T-helper 2 cell treated with Interferon-gamma antibody and Interleukin-4, amounts not matched to agents 5 μg/mL and 100 μg/mL, for 36 hours (primary cell): ENCODE measurements around the gene NUDT12.

Source experiments
- DNase-seq: peaks from one replicate; pipeline ENCODE4 v3.0.0; 2021; ENCODE audit warnings: low spot score
- H3K27ac Mint-ChIP-seq: one replicate; pipeline ENCODE4 v1.8.0; 2021; ENCODE audit warnings: mild to moderate bottlenecking, mixed read lengths
- H3K27me3 Mint-ChIP-seq: one replicate; pipeline ENCODE4 v1.8.0; 2021; ENCODE audit warnings: low read depth, mixed read lengths
- H3K36me3 Mint-ChIP-seq: one replicate; pipeline ENCODE4 v1.8.0; 2021; ENCODE audit warnings: low read depth, mixed read lengths
- H3K4me1 Mint-ChIP-seq: one replicate; pipeline ENCODE4 v1.8.0; 2021; ENCODE audit warnings: low read depth, mixed read lengths
- H3K4me3 Mint-ChIP-seq: one replicate; pipeline ENCODE4 v1.8.0; 2022; ENCODE audit warnings: mild to moderate bottlenecking, moderate library complexity, mixed read lengths
- H3K9me3 Mint-ChIP-seq: one replicate; pipeline ENCODE4 v1.8.0; 2021; ENCODE audit warnings: mixed read lengths

Gene NUDT12

DNA sequence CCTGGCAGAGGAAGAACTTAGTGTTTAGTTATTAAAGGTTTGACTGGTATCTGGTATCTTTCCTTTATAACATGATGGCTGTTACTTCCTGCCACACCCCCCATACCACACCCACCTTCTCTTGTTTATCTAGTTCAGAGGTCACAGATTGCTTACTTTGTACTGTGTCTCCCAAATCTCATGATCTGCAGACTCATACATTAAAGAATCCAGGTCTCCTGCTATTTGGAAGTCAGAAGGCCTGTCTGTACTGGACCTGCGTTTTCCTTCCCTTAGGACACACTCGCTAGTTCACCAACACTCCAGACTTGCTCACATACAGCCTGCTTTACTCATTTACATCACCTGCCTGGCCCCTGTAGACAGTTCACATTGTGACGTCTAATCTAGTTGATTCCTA lies 39.3 kb downstream of the NUDT12 start:
- Mint-ChIP-seq H3K36me3 (no peaks in the 10 kb centered on the region), H3K4me3 (no peak overlapping the region), H3K27ac (no peak overlapping the region), H3K27me3 (peaks cover 10% of the 10 kb centered on the region), H3K9me3 (no peaks in the 10 kb centered on the region), H3K4me1 (peaks cover 4% of the 10 kb centered on the region)
- no peak for DNase-seq

DNA sequence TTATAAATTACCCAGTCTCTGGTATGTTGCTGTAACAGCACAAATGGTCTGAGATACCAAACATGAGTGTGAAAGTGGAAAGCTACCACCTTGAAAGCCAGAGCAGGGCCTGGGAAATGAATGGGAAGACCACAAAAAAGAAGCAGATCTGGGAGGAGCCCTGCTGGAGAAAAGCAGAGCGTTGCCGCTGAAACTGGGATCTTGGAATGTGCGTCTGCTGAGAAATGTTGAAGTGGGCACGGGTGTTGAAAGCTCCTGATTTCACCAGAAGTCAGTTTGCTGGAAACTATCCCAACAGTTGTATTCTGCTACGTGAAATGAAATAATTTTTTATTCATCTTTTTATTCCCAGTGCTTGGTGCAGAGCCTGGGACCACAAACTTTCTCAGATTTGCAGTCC lies 40.0 kb downstream of the NUDT12 start:
- Mint-ChIP-seq H3K9me3 (no peaks in the 10 kb centered on the region), H3K4me3 (no peak overlapping the region), H3K27ac (no peak overlapping the region), H3K27me3 (peaks cover 10% of the 10 kb centered on the region), H3K4me1 (peaks cover 4% of the 10 kb centered on the region), H3K36me3 (no peaks in the 10 kb centered on the region)
- no peak for DNase-seq

DNA sequence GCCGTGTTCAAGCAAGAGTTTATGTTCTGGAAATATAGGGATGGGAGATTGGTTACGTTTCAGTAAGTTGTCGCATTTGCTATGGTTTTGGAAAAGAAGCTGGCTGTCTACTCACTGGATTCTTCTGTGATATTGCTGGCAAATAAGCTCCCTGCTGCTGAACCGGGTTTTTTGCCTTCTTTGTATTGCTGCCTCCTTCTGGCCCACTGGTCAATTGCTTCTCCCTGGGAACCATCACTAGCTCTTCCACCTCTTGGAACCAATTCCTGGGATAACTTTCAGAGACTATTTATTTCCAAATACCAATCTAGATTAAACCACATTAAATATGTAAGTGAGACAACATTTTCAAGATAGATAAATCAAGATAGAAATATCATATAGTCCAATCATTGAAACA lies 43.0 kb downstream of the NUDT12 start:
- Mint-ChIP-seq H3K9me3 (no peaks in the 10 kb centered on the region), H3K27ac (no peak overlapping the region), H3K27me3 (peaks cover 7% of the 10 kb centered on the region), H3K4me3 (no peak overlapping the region), H3K4me1 (peaks cover 4% of the 10 kb centered on the region), H3K36me3 (no peaks in the 10 kb centered on the region)
- no peak for DNase-seq

DNA sequence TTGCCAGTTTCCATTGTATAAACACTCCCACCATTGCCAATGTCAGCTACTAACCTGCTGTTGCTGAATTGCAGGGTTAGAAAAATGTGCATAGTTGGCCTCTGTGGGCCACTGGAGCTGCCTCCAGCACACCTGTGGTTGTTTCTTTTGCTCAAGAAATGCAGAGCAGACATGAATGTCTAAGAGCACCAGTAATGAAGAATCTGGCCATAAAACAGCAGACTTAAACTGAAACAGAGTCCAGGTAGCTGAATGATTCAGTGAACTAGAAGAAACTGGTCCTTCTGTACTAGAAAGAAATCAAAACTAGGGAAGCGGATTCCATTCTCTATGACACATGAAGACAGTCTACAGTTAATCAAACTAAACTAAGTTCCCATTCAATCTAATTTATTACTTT lies 48.2 kb downstream of the NUDT12 start:
- H3K36me3 Mint-ChIP-seq = no peaks in the 10 kb centered on the region
- H3K9me3 Mint-ChIP-seq = no peaks in the 10 kb centered on the region
- peaks cover 8% of the 10 kb centered on the region for H3K27me3 Mint-ChIP-seq
- no peak overlapping the region for H3K27ac Mint-ChIP-seq
- no peaks in the 10 kb centered on the region for H3K4me1 Mint-ChIP-seq
- no peak for DNase-seq
- H3K4me3 Mint-ChIP-seq = no peak overlapping the region

DNA sequence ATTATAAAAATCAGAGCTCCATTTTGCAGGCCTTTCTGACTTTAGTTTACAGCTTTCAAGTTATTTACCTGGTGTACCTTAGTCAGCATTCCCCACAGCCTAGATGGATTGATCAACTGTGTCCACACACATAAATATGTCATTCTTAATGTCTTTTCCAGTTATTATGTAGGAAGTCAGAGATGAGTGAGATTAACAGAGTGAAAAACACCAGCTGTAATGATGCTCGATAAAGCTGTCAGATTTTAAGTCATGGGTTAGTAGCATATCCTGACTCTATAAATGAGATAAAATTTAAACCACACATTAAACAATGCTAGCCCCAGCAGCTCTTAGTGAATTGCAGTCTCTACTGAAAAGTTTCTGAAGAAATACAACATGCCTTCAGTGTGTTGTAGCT lies 48.9 kb downstream of the NUDT12 start:
- H3K4me1 Mint-ChIP-seq = no peaks in the 10 kb centered on the region
- H3K9me3 Mint-ChIP-seq = no peaks in the 10 kb centered on the region
- peaks cover 8% of the 10 kb centered on the region for H3K27me3 Mint-ChIP-seq
- H3K27ac Mint-ChIP-seq = no peak overlapping the region
- no peaks in the 10 kb centered on the region for H3K36me3 Mint-ChIP-seq
- DNase-seq = no peak
- no peak overlapping the region for H3K4me3 Mint-ChIP-seq

DNA sequence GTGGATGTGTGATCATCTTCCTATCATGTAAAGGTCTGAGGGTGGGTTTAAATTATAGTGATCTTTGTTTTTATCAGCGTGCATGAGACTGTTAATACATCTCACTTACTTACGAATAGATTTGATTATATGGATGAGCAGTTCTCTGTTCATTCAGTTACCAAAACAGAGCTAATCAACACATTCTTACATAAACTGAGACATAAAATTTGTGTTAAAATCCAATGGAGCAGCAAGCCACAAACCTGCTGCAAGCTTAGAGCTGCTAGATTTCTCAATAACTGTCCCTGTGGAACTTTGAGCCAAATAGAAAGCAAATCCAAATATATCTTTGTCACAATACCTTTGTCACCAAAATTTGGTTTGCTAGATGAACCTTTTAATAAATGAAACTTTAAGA lies 50.1 kb downstream of the NUDT12 start:
- Mint-ChIP-seq H3K4me3 (no peak overlapping the region), H3K36me3 (no peaks in the 10 kb centered on the region), H3K4me1 (no peaks in the 10 kb centered on the region), H3K27me3 (peaks cover 8% of the 10 kb centered on the region), H3K9me3 (no peaks in the 10 kb centered on the region), H3K27ac (no peak overlapping the region)
- DNase-seq = no peak

DNA sequence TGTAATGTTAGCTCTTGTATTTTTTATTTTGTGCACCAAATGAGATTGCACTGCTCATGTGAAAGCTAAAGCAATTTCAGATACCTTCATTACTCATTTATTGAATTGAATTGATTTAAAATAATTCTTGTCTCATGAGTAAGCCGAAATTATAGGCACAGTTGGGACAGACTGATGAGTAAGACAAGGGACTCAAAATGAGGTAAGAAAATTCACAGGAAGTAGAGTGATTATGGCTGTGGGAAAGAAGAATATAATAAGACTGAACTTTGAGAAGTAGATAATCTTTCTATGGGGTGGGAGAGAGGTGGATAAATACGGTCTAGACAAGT lies 51.1 kb downstream of the NUDT12 start:
- Mint-ChIP-seq H3K27me3 (peaks cover 8% of the 10 kb centered on the region), H3K4me1 (no peaks in the 10 kb centered on the region), H3K9me3 (no peaks in the 10 kb centered on the region), H3K27ac (no peak overlapping the region), H3K4me3 (no peak overlapping the region), H3K36me3 (no peaks in the 10 kb centered on the region)
- DNase-seq = no peak

DNA sequence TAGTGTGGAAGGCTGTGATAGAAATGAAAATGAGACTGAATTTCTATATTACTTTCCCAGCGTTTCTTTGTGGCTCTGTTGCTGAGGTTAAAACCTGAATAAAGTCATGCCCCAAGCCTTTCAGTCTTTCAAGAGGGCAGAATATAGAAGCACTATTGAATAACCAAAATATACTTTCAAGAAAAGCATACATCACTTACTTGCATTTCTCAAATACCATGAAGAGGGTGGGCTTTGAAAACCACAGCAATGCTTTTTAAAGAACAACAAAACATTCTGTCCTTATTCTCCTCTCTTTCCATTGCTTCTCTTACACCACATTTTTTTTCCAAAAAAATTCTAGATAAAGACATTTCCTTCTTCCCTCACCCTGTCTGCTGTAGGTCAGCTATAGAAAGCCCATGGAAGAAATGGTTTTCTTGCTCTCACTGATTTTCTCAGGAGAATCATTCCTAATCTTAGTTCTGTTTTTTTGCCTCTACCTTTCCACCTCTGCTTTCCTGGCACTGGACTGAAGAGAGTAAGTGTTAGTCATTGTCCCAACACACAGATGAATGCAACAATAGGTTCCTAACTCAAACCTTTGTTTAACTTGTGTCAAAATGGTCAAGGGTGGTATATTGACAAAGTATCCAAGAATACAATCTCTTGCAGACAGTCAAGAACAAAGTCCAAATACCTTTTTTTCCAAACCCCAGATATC lies 51.6 kb downstream of the NUDT12 start:
- peaks cover 8% of the 10 kb centered on the region for H3K27me3 Mint-ChIP-seq
- no peaks in the 10 kb centered on the region for H3K9me3 Mint-ChIP-seq
- no peaks in the 10 kb centered on the region for H3K4me1 Mint-ChIP-seq
- no peak overlapping the region for H3K27ac Mint-ChIP-seq
- DNase-seq = no peak
- no peak overlapping the region for H3K4me3 Mint-ChIP-seq
- no peaks in the 10 kb centered on the region for H3K36me3 Mint-ChIP-seq

DNA sequence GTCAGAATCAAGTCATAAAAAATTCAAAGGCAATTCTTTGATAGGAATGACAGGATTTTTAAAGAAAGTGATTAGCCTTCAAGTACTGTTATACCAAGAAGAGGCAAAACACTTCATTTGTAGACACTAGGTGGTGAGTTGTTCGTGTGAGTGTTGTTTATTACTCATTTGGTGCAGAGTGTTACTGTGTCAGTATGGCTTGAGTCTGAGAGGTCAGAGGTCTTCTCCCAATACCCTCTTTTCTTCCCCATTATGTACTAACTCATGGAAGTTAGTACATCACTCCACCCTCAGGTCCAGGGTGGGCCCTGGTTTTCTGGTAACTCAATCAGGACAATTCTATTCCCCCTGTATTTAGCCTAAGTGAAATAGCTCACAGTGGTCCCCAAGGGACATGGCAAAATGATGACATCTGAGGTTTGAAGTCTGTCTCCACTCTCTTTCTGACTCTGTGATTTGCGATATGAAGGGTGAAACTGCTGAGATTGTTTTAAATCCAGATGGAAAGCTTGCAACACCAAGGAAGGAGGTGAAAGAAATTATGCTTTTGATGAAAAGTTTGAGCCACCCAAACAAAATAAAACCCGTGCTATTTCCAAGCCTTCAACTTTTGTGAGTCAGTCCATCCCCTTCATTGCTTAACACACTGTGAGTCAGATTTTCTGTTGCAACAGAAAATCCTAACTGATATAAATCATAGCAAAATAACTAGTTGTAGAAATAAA lies 56.8 kb downstream of the NUDT12 start:
- Mint-ChIP-seq H3K27ac (no peak overlapping the region), H3K4me3 (no peak overlapping the region), H3K27me3 (peaks cover 1% of the 10 kb centered on the region), H3K36me3 (no peaks in the 10 kb centered on the region), H3K9me3 (peaks cover 3% of the 10 kb centered on the region), H3K4me1 (no peaks in the 10 kb centered on the region)
- DNase-seq = no peak

DNA sequence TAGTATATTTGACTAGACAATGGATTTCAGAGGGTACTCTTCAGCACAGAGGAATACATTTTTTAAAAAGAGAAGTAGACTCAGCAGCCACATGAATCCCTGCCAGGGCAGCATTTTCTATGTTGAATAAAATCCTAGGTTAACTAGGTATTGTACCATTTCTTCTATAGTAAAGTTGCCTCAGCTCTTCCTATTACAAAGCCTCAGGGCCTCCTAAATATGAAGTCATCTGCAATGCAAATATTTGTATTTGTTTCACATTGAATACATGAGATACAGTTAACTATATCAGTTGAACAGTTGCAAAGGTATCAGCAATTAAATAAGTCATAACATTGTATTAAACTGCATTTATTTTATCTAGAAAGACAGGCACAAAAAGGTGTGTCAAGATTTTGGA lies 59.5 kb downstream of the NUDT12 start:
- H3K4me3 Mint-ChIP-seq = no peak overlapping the region
- no peaks in the 10 kb centered on the region for H3K36me3 Mint-ChIP-seq
- H3K4me1 Mint-ChIP-seq = no peaks in the 10 kb centered on the region
- peaks cover 3% of the 10 kb centered on the region for H3K9me3 Mint-ChIP-seq
- H3K27me3 Mint-ChIP-seq = peaks cover 1% of the 10 kb centered on the region
- no peak for DNase-seq
- no peak overlapping the region for H3K27ac Mint-ChIP-seq

DNA sequence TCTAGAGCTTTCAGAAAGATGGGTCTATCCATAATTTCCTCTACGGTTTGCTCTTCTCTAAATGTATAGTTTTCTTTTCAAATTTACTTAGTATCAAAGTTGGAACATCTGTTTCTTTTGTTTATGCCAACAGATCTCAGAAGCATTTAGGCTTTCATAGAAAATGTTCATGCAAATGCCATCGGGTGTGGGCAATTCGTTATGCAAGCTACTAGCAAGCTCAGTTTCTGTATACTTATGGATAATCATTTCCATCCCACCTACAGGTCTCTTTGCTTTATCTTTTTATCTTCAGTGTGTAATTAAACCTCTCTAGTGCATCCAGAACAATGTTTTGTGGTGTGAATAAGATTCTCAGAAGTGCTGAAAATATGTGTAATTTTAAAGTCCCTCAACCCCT lies 59.9 kb downstream of the NUDT12 start:
- Mint-ChIP-seq H3K4me3 (no peak overlapping the region), H3K9me3 (peaks cover 3% of the 10 kb centered on the region), H3K27ac (no peak overlapping the region), H3K4me1 (no peaks in the 10 kb centered on the region), H3K27me3 (peaks cover 1% of the 10 kb centered on the region), H3K36me3 (no peaks in the 10 kb centered on the region)
- DNase-seq = no peak
